CD4-positive, alpha-beta T cell treated with Interleukin-17A for 1 hour (primary cell): ENCODE results near the gene STARD10.
"Not testable (repeated sequence)": the region's sequence is repeated elsewhere in the genome, so short reads cannot be mapped to it uniquely, and the experiment has no call there.

Experiments used
- DNase-seq: peaks from one replicate; pipeline ENCODE4 v3.0.0-alpha.2; 2020

The STARD10 gene

DNA sequence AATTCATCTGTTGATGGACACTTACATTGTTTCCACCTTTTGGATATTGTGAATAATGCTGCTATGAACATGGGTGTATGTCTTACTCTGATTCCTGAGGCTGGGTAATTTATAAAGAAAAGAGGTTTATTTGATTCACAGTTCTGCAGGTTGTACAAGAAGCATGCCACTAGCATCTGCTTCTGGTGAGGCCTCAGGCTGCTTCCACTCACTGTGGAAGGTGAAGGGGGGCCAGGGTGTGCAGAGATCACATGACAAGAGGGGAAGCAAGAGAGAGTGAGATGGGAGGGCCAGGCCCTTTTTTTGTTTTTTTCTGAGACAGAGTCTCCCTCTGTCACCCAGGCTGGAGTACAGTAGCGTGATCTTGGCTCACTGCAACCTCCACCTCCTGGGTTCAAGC lies 12.5 kb upstream of the STARD10 start:
- not testable (repeated sequence) for DNase-seq

DNA sequence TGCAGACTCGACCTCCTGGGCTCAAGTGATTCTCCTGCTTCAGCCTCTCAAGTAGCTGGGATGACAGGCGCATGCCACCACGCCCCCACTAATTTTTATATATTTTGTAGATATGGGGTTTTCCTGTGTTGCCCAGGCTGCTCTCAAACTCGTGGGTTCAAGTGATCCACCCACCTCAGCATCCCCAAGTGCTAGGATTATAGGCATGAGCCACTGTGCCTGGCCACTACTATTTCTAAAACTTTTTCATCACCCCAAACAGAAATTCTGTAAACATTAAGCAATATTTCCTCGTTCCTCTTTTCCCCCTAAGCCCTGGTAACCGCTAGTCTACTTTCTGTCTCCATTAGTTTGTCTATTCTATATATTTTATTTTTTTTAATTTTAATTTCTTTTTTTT lies 11.4 kb upstream of the STARD10 start:
- DNase-seq, result no peak

DNA sequence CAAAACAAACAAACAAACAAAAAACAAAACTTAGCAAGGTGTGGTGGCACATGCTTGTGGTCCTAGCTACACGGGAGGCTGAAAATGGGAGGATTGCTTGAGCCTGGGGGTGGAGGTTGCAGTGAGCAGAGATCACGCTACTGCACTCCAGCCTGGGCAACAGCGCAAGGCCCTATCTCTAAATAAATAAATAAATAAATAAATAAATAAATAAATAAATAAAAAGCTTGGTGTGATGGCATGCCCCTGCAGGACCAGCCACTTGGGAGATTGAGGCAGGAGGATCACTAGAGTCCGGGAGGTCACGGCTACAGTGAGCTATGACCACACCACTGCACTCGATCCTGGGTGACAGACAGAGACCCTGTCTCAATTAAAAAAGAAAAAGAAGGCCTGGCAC lies 9.0 kb upstream of the STARD10 start:
- DNase-seq, result no peak

DNA sequence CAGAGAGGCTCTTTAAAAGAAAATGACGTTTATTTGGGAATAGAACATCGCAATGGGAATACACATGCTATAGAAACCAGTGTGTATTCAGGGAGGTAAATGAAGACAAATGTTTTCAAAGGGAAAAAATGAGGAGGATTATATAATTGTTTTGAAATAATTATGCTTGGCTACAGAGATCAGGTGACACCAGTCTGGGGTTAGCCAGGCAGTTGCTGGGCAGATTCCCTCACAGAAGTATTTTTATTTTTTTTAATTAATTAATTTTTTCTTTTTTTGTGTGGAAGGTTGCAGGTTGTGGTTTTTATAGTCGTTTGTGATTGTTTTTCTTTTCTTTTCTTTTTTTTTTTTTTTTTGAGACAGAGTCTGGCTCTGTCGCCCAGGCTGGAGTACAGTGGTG lies 5.6 kb upstream of the STARD10 start:
- no peak for DNase-seq

DNA sequence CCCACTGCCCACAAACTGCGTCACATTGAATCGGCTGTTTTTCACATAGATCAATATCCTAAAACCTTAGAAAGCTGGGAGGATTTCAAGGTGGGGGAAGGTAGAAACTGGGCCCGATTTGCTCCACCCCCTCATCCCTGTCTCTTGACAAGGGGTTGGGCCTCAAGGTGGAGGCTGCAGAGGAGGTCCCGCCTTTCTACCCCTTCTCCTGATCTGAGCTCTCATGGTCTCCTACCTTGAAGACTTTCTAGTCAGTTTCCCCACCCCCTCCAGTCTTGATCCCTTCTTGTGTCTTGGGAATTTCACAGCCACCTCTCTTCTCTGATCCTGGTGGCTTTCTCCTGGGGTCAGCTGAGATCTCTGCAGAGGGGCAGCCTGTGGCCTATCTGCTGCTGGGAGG lies 4.5 kb upstream of the STARD10 start:
- no peak for DNase-seq

DNA sequence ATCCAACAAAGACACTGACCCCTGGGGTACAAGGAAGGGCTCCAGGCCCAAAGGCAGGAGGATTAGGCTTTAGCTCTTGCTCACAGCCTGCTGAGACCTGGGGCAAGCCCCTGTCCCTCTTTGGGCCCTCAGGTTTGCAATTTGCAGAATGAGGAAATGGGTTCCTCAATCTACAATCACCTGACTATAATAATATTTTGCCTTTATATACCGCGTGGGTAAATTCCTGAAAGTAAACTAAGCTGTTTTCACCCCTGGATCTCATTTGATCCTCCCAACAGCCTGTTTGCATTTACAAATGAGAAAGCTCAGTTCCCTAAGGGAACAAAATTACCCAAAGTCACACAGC lies 797 bp downstream of the STARD10 start:
- DNase-seq, result no peak

DNA sequence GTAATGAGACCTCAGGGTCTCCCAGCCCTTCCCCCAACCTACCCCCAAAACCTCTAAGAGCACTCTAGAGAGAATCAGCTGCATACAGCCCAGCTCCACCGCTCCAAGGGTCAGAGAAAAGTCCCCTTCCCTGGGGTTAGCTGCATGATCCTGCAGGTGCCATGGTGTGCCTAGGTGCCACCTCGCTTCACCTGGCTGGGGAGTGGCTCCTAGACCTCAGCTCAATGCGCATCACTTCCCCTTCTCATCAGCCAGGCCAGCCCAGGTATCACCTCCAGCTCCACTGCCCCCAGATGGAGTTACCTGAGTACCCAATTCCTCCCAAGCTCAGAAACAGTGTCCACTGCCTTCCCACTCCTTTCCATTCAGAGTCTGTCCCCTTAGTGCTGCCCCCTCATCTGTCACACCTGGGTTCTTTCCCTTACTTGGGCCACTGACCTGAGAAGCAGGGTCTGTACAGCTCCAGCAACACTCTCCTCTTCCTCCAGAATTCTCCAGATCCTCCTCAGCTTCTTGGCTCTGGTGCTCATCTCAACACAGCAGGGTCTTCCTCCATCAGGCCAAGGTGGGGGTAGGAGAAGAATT lies 1.3 kb downstream of the STARD10 start:
- no peak for DNase-seq

DNA sequence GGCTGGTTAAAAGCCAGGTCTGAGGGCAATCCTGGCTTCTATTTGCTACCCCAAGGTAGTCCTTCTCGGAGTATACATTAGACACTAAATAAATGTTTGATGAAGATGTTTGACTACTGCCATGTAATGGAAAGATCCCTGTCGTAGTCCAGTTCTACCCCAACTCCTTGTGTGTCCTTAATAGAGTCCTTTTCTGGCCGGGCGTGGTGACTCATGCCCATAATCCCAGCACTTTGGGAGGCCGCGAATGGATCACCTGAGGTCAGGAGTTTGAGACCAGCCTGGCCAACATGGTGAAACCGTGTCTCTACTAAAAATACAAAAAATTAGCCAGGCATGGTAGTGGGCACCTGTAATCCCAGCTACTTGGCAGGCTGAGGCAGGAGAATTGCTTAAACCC lies 2.6 kb downstream of the STARD10 start:
- DNase-seq, result not testable (repeated sequence)

DNA sequence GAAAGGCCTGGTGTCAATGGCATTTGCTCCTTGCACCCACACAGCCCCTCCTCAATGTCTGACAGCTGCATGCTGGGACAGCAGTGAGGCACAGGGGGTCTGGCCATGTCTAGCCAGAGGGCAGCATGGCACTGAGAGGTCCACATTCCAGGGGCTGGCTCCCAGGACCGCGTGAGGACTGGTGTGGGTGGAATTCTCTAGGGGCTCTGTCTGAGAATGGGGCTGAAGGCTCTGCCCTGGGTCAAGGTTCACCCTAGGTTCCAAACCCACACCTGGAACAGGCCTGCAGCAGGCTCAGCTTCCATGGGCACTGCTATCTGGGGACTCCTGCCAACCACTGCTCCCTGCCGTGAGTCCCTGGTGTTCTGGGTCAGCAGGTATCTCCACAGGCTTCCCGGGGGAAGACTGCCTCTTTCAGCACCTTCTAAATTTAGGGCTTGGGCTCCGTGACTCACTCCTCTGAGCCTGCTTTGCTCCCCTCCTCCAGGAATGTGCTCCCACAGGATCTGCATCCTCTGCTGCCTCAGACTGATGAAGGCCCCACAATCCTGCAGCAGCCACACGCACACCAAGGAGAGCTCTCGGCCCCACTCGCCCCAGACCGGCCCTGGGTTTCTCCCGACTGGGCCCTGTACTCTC lies 4.2 kb downstream of the STARD10 start:
- no peak for DNase-seq

DNA sequence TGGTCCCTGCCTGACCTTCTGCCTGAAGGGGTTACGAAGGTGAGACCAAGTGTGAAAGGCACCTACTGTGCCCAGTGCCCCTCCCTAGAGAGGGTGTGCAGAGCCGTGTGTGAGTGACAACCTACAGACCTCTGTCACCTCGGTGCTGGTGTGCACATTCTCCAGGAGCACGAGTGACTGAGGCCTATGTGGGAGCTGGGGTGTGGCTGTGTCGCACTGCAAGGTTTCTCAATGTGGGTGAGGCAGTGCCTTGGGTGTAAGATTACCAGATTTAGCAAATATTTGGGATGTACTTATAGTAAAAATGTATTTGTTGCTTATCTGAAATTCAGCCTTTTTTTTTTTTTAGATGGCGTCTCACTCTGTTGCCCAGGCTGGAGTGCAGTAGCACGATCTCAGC lies 5.6 kb downstream of the STARD10 start:
- no peak for DNase-seq

DNA sequence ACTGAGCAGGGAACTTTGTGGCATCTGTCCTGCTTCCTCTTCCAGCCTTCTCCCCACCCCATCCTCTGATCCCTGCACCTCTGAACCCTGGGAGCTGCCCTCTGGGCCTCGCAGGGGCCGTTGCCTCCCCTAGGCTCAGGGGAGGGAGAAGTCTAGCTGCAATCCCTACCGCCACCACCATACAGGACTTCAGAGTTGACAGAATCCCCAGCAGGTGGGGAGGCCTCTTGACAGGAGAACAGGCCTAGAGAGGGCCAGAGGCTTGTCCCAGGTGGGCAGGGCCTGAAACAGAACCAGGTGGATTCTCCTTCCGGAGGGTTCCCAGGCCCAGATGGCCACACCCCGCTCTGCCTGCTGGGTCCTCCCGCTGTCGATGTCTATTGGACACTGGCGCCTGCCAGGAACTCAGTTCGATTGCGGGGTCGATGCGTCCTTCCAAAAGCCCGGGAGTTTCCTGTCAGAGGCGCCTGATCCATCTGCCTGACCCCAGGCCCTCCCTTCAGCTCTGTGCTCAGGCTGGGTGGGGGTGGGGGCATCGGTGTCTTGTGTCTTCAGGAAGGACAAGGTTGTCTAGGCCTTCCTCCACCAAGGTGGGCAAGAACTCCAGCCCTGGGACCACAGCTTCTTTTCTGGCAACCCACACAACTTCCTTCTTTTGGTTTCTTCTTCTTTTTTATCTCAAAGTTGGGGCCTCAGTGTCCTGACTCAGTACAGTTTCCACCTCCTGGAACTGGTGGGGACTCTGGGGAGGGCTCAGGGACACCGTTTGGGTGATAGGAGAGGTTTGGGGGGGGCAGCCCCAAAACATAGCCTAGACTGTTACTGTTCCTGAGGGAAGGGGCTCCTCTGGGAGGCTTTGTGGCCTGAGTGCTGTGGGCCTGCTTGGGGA lies 6.4 kb downstream of the STARD10 start:
- no peak for DNase-seq

DNA sequence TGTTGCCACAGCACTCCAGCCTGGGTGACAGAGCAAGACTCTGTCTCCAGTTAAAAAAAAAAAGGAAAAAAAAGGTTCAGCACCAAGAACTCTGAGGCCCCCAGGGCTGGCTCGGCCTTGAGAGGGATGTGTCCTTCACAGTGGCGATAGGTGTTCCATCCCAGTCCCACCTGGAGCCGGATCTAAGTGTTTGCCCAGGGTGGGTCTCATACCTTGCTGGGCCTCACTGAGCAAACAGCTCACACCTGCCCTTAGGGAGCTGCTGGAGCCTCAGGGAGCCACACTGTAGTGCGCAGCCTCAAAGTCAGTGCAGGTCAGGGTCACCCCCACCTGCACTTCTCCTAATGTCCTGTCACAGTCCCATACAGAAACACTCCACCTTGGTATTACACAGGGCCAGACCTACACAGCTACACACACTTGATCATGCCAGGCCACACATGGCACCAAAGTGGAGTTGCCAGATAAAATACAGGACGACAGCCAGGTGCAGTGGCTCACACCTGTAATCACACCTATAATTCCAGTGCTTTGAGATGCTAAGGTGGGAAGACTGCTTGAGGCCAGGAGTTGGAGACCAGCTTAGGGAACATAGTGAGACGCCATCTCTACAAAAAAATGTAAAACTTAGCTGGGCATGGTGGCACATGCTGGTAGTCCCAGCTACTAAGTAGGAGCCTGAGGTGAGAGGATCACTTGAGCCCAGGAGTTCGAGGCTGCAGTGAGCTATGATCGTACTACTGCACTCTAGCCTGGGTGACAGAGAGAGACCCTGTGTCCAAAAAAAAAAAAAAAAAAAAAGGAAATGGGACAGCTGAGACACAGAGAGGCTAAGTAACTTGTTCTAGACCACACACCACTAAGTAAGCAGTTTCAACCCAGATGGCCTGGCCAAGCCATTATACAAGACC lies 7.3 kb downstream of the STARD10 start:
- DNase-seq, result no peak

DNA sequence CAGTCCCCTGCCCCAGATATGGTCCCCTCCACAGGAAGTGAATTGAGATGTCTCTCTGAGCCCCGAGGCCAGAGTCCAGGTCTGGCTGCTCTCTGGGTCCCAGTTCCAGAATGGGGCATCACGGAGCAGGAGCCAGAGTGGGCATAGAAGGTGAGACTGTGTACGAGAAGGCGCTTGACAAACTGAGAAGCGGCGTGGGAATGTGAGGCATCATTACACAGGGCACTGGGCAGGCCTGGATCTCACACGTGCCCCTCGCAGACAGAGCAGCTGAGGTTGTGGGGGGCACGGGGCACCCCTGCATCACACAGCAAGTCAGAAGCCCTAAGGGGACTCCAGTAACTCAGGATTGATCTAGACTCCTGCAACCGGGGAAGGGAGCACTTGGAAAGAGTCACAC lies 9.2 kb downstream of the STARD10 start:
- DNase-seq, result no peak

DNA sequence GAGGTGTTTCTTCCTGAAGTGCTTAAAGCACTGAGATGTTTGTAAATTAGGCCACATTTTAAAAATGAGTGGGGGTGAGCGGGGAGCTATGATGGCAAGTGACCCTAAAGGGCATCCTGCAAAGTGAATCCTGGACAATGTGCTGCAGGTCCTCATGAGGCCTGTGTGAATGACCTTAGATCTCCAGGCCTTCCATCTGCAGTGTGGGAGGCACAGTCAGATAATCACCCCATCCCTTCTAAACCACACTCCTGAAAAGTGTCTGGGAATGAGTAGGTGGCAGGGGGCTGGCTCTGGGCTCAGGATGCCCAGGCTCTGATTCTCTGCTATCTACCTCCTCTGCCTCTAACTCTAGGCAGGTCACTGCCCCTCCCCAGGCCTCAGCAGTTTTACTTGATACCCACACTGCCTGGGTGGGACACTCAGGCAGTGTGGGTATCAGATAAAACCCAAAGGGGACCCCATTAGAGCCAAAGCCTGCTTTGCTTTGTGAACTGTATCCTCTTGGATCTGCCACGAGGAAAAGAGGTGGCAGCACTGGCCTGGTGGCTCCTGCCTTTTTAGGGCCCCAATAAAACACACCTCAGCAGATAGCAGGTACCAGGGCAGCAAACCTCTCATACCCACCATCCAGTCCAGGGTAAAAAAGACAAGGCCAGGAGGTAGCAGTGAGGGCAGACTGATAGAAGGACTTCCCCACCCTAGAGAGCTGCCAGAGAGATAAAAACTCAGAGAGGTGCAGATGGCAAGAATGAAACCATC lies 10.5 kb downstream of the STARD10 start:
- no peak for DNase-seq

DNA sequence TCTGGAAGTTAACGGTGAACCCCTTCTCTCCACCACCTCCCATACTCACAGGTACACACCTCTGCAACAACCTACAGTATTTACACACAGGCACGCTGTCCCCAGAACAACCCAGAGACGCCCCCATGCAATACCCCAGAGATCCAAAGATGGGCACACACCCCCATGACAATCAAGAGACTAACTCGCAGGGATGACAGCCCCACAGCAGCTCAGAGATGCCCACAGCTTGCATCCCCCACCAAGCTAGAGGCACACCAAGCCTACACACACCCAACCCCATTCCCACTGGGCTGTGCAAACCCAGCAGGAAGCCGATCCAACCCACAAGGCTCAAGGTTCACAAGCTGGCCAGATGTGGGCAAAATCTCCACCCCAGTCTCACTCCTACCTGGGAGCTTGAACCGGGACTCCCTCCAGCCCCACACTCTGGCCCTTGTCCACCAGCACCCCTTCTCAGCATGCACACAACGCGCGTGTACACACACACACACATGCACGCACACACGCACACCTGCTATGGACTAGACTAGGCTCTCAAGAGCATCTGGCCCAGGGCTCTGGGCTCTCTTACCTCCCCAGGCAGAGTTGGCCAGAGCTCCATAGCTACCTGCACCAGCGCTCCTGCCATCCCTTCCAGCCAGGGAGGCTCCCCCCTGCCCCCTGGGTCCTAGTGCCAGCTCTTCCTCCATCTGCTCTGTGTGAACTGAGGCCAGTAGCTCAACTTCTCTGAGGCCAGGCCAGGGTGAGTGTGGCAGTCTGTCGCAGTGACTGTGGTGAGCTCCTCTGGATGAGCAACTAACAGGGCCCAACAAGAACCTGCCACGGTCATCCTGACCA lies 11.5 kb downstream of the STARD10 start:
- DNase-seq, result no peak

DNA sequence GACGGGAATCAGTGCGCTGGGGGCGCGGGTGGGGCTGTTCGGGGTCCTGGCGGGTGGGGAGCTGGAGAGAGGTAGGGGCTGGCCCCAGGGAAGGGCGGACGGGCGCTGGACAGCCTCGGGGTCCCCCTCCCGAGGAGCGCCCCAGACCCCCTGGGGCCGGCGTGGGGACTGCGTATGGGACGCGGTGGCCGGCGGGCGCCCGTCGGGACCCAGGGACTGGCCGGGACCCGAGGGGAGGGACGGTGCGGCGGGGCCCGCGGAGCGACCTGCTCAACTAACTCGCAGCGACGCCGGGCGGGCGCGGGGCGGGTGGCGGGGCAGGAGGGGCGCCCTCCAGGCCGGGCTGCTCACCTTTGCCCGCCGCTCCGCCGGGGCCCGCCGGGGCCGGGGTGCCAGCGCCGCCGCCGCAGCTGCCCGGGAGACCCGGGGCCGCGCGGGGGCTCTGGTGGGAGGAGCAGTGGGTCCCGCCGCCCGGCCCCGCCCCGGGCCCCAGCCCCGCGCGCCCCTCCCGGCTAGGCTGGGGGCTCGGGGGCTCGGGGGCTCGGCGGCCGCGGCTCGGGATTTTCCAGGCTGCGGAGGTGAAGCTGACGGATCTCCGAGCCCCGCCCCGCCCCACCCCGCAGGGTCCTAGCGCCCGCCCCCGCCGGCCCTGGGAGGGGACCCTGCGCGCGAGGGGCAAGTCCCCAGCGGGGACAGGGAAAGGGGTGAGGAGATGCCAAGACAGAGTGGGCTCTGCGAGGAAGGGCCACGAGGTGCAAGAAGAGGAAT lies 12.3 kb downstream of the STARD10 start:
- peak; percentile 71 for DNase-seq

DNA sequence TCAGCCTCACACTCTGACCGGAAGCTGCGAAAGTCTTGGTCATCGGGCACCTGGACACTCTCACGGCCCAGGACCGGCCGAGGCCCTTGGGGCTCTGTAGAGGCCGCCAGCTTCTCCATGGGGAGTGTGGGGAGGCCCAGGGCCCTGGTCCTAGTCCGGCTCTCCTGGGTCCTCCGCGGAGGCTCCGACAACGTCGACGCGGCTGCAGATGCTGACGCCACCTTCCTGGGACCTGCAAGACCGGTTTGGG lies 12.9 kb downstream of the STARD10 start:
- no peak for DNase-seq

DNA sequence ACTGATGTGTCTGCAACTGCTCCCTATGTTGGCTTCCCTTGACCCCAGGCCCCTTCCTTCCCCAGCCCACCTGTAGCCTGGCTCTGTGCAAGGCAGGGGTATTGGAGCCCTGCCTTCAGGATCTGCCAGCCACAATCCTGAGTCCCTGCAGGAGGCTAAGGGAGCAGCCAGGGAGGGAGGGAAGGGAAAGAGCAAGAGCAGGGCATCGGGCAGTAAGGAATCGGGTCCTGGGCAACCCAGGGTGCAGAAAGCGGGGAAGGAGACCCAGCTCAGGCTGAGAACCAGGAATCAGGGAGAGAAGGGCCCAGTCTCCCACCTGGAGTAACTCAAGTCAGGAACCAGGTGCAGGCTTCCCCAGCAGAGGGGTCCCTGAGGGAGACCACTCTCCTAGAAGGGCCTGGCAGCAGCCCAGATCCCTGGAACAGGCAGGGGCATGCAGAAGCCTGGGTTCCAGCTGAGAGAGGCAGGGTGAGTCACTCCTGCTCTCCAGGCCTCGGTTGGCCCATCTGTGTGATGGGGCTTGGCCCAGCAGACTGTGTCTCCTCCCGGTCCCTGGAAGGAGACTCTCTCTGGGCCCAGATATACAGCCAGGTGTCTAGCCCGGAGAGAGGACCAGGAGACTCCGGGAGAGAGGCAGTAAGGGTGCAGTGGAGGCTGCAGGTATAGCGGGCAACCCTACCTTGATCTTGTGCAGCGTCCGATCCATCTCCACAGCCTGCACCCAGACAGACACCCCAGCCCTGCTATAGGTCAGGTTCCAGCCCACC lies 13.4 kb downstream of the STARD10 start:
- no peak for DNase-seq

DNA sequence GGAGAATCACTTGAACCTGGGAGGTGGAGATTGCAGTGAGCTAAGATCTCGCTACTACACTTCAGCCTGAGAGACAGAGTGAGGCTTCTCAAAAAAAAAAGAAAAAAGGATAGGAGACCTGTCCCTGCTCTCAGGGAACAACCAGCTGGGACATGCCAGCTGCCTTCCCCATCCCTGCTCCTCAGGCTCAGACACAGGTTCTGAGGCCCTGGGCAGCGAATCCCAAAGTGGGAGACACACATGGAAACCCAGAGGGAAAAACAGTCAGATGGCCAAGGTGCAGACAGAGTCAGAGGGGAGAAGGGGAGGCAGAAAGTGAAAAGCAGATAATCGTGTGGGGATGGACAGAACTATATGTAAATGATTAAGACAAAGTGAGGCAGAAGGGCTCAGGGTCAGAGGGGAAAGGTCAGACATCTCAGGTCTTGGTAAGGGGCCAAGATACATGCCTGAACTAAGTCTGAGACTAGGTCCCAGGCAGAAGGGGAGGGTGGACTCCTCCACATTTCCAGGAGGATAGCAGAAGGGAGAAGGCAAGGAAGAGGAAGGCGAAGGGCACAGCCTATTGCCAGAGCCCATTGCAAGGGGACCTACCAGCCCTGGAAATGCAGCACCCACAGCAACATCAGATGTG lies 14.2 kb downstream of the STARD10 start:
- DNase-seq, result no peak
